Activated T-helper 2 cell treated with anti-CD3 and anti-CD28 coated beads, Interferon-gamma antibody, Interleukin-2, Interleukin-4, amounts not matched to agents 10 μg/mL and 5 μg/mL and 100 μg/mL, durations not matched to agents 14 hours and 24 hours and 36 hours (primary cell): ENCODE measurements around the gene LGALS4. TPM values are rescaled to one million over a fixed set of nuclear protein-coding genes. Genes with fewer than 3 reads are reported as not detected.
"Not testable (repeated sequence)": the region's sequence is repeated elsewhere in the genome, so short reads cannot be mapped to it uniquely, and the experiment has no call there.

Experiments used
- DNase-seq: peaks from one replicate; pipeline ENCODE4 v3.0.0; 2021; ENCODE audit warnings: low spot score
- H3K27ac Mint-ChIP-seq: one replicate; pipeline ENCODE4 v1.8.0; 2021; ENCODE audit warnings: mixed read lengths
- H3K27me3 Mint-ChIP-seq: one replicate; pipeline ENCODE4 v1.8.0; 2021; ENCODE audit warnings: low read depth, mixed read lengths
- H3K36me3 Mint-ChIP-seq: one replicate; pipeline ENCODE4 v1.8.0; 2021; ENCODE audit warnings: low read depth, mixed read lengths
- H3K4me1 Mint-ChIP-seq: one replicate; pipeline ENCODE4 v1.8.0; 2021; ENCODE audit warnings: low read depth, mixed read lengths
- H3K4me3 Mint-ChIP-seq: one replicate; pipeline ENCODE4 v1.8.0; 2021; ENCODE audit warnings: low read depth, mild to moderate bottlenecking, moderate library complexity, mixed read lengths
- H3K9me3 Mint-ChIP-seq: one replicate; pipeline ENCODE4 v1.8.0; 2021; ENCODE audit warnings: mixed read lengths
- intact Hi-C: fragments of 100-400 bp; cut with micrococcal nuclease; formaldehyde crosslinking; loops from one replicate; pipeline ENCODE4 v1.15.1; 2023
- total RNA-seq: library from RNA; stranded (reverse); gene quantifications from 2 replicates; pipeline ENCODE4 v1.2.3, GENCODE V29; 2022

Gene LGALS4
- total RNA-seq, 1 donor from 2014 or later: 1.6 TPM

DNA sequence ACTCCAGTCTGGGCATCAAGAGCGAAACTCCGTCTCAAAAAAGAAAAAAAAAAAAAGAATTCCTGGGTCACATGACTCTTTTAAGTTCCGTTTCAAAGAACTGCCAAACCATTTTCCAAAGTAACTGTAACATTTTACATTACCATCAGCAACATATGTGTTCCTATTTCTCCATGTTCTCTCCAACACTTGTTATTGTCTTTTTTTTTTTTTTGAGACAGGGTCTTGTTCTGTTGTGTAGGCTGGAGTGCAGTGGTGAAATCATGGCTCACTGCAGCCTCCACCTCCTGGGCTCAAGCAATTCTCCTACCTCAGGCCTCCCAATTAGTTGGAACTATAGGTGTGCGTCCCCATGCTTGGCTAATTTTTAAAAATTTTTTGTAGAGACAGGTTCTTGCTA, 17.2 kb downstream of the LGALS4 start:
- Mint-ChIP-seq H3K4me1 (peaks cover 4% of the 10 kb centered on the region), H3K27me3 (peaks cover 9% of the 10 kb centered on the region), H3K27ac (no peak overlapping the region), H3K36me3 (no peaks in the 10 kb centered on the region), H3K4me3 (no peak overlapping the region), H3K9me3 (no peaks in the 10 kb centered on the region)
- intact Hi-C loops: no loop called here
- DNase-seq: no peak

DNA sequence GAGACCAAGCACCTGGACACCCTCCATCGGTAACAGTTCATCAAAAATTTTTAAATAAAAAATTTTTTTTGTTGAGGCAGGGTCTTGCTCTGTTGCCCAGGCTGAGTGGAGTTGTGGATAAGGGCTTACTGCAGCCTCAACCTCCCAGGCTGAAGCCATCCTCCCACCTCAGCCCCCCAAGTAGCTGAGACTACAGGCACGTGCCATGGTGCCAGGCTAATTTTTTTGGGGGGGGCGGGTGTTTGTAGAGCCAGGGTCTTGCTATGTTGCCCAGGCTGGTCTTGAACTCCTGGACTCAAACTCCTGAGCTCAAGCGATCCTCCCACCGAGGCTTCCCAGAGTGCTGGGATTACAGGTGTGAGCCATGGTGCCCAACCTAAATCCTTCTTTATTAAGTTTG, 19.1 kb downstream of the LGALS4 start:
- Mint-ChIP-seq H3K9me3 (no peaks in the 10 kb centered on the region), H3K27me3 (peaks cover 9% of the 10 kb centered on the region)

GRCh38 chr19:38793177-38793576, 19.6 kb downstream of the LGALS4 start:
- Mint-ChIP-seq H3K4me1 (peaks cover 4% of the 10 kb centered on the region), H3K36me3 (no peaks in the 10 kb centered on the region), H3K27me3 (peaks cover 9% of the 10 kb centered on the region), H3K9me3 (no peaks in the 10 kb centered on the region), H3K4me3 (peak overlapping the region; percentile 52), H3K27ac (peak overlapping the region; percentile 64)
- intact Hi-C loops: no loop called here
- DNase-seq: no peak

More for the DNA sequence above, 19.1 kb downstream of the LGALS4 start:
- intact Hi-C loops: no loop called here
- Mint-ChIP-seq H3K36me3 (no peaks in the 10 kb centered on the region), H3K4me1 (peaks cover 4% of the 10 kb centered on the region), H3K27ac (no peak overlapping the region), H3K4me3 (no peak overlapping the region)
- no peak for DNase-seq

- Mint-ChIP-seq H3K4me3 (peak overlapping the region; percentile 42), H3K27me3 (peaks cover 9% of the 10 kb centered on the region), H3K36me3 (no peaks in the 10 kb centered on the region), H3K9me3 (no peaks in the 10 kb centered on the region), H3K4me1 (peaks cover 4% of the 10 kb centered on the region), H3K27ac (peak overlapping the region; percentile 64)
- intact Hi-C loops: no loop called here
- DNase-seq: peak; percentile 16
These were observed 20.3 kb downstream of the LGALS4 start for GRCh38 chr19:38792250-38793111.

DNA sequence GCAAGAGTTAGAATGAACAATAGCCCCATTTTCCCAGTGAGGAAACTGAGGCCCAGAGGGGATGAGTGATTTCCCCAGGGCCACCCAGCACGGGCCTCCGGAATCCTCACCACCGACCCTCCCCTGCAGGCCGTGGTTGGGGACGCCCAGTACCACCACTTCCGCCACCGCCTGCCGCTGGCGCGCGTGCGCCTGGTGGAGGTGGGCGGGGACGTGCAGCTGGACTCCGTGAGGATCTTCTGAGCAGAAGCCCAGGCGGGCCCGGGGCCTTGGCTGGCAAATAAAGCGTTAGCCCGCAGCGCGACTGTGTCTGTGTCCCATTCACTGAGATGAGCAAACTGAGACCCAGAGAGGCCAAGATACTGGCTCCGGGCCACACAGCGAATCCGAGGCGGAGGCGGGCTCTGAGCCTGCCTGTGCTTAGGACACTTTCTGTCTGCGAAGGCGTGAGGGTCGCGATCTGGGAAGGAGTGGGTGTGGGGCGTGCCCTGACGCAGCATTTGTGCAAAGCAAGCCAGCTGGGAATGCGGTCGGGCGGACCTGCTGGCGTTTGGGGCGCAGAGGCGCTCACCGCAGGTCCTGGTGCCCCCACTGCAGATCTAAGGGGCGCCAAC, 21.2 kb downstream of the LGALS4 start:
- H3K9me3 Mint-ChIP-seq, DNase-seq, H3K4me3 Mint-ChIP-seq, intact Hi-C loops, H3K4me1 Mint-ChIP-seq, H3K27me3 Mint-ChIP-seq, H3K36me3 Mint-ChIP-seq, H3K27ac Mint-ChIP-seq: not testable (repeated sequence)

GRCh38 chr19:38790507-38791403, 22.0 kb downstream of the LGALS4 start:
- H3K4me3 Mint-ChIP-seq, intact Hi-C loops, H3K27ac Mint-ChIP-seq, H3K9me3 Mint-ChIP-seq, H3K27me3 Mint-ChIP-seq, H3K36me3 Mint-ChIP-seq, DNase-seq, H3K4me1 Mint-ChIP-seq: not testable (repeated sequence)

GRCh38 chr19:38788478-38789243, 24.1 kb downstream of the LGALS4 start, which contains the start of gene LGALS7B:
Gene LGALS7B (plus strand): TSS chr19:38789200. CDS start chr19:38789227, 27 bp downstream.
- intact Hi-C loops: no loop called here
- Mint-ChIP-seq H3K4me1 (peaks cover 4% of the 10 kb centered on the region), H3K4me3 (no peak within 1 kb of the TSS), H3K9me3 (no peaks in the 10 kb centered on the region), H3K27ac (no peak within 1 kb of the TSS), H3K36me3 (no peaks in the 10 kb centered on the region), H3K27me3 (peaks cover 3% of the 10 kb centered on the region)
- no peak for DNase-seq

- Mint-ChIP-seq H3K27me3 (peaks cover 2% of the 10 kb centered on the region), H3K4me3 (no peak overlapping the region), H3K4me1 (no peaks in the 10 kb centered on the region), H3K36me3 (no peaks in the 10 kb centered on the region), H3K9me3 (no peaks in the 10 kb centered on the region), H3K27ac (no peak overlapping the region)
- DNase-seq: no peak
- intact Hi-C loops: no loop called here
These were observed 26.0 kb downstream of the LGALS4 start for GRCh38 chr19:38786572-38787265.

- H3K27ac Mint-ChIP-seq, H3K4me3 Mint-ChIP-seq, H3K4me1 Mint-ChIP-seq, intact Hi-C loops, H3K9me3 Mint-ChIP-seq, H3K36me3 Mint-ChIP-seq, DNase-seq, H3K27me3 Mint-ChIP-seq: not testable (repeated sequence)
These were observed 26.7 kb downstream of the LGALS4 start for GRCh38 chr19:38786061-38786460.

DNA sequence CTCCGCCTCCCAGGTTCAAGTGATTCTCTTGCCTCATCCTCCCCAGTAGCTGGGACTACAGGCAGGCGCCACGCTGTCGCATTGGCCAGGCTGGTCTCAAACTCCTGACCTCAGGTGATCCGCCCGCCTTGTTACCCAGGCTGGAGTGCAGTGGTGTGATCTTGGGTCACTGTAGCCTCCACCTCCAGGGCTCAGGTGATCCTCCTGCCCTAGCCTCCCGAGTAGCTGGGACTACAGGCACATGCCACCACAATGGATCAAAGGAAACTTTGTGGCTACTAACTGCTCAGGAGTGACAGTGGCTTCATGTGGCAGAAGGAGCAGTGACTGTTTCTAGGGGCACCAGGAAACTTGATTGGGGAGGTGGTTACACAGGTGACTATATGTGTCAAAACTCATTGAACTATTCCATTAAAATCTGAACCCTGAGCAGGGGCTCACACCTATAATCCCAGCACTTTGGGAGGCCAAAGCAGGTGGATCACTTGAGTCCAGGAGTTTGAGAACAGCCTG, 27.5 kb downstream of the LGALS4 start:
- Mint-ChIP-seq H3K27me3 (peaks cover 10% of the 10 kb centered on the region), H3K36me3 (no peaks in the 10 kb centered on the region), H3K9me3 (no peaks in the 10 kb centered on the region), H3K4me3 (no peak overlapping the region), H3K27ac (no peak overlapping the region), H3K4me1 (no peaks in the 10 kb centered on the region)
- intact Hi-C loops: no loop called here
- DNase-seq: no peak

- H3K9me3 Mint-ChIP-seq: no peaks in the 10 kb centered on the region
- H3K27me3 Mint-ChIP-seq: peaks cover 10% of the 10 kb centered on the region
- H3K4me1 Mint-ChIP-seq: no peaks in the 10 kb centered on the region
- intact Hi-C loops: no loop called here
- DNase-seq: no peak
- H3K36me3 Mint-ChIP-seq: no peaks in the 10 kb centered on the region
- no peak overlapping the region for H3K27ac Mint-ChIP-seq
- no peak overlapping the region for H3K4me3 Mint-ChIP-seq
These were observed 28.5 kb downstream of the LGALS4 start for GRCh38 chr19:38784224-38784623.
